HFFc6 (cell line): ENCODE data around the gene SLAIN1. TPM values are rescaled to one million over a fixed set of nuclear protein-coding genes. Genes with fewer than 3 reads are reported as not detected.
A peak's percentile ranks its signal among the peaks of the same experiment; 100 is the strongest.

Source experiments
- DNase-seq: peaks from one replicate; pipeline ENCODE4 v3.0.0-alpha.2; 2018
- H3K27ac Mint-ChIP-seq: 2 replicates; pipeline ENCODE4 v1.8.0; 2020; ENCODE audit warnings: mild to moderate bottlenecking, mixed read lengths
- H3K27me3 Mint-ChIP-seq: 2 replicates; pipeline ENCODE4 v1.8.0; 2021; ENCODE audit warnings: mild to moderate bottlenecking, moderate library complexity, mixed read lengths; ENCODE audit not compliant: insufficient read depth
- H3K36me3 Mint-ChIP-seq: 2 replicates; pipeline ENCODE4 v1.8.0; 2021; ENCODE audit warnings: low read depth, mixed read lengths
- H3K4me1 Mint-ChIP-seq: 2 replicates; pipeline ENCODE4 v1.8.0; 2020; ENCODE audit warnings: low read depth, mixed read lengths
- H3K4me3 Mint-ChIP-seq: 2 replicates; pipeline ENCODE4 v1.8.0; 2020; ENCODE audit warnings: mild to moderate bottlenecking, moderate library complexity, mixed read lengths
- H3K9me3 Mint-ChIP-seq: 2 replicates; pipeline ENCODE4 v1.8.0; 2020; ENCODE audit warnings: mild to moderate bottlenecking, mixed read lengths
- total RNA-seq, 6 experiments: library from RNA; stranded (reverse); fragmentation: NEBNext Ultra II Directional; extraction: Animal tissue kit (Norgen Biotek cat#: 25700); gene quantifications; 2 replicates in 1 of 6; 3 replicates in 5 of 6; pipeline ENCODE4 v1.2.3, GENCODE V29; 2021
- TF ChIP-seq, protein P1 (sequence below): fragments of 200-600 bp; sonication (generic); IDR thresholded peaks from 2 replicates; pipeline ENCODE4 v1.5.0; 2021; ENCODE audit warnings: antibody characterized with exemption, mild to moderate bottlenecking

SLAIN1 gene
- total RNA-seq, 6 experiments from 2014 or later, result 0.09 to 0.56 (median 0.24) TPM; not detected in 3

DNA sequence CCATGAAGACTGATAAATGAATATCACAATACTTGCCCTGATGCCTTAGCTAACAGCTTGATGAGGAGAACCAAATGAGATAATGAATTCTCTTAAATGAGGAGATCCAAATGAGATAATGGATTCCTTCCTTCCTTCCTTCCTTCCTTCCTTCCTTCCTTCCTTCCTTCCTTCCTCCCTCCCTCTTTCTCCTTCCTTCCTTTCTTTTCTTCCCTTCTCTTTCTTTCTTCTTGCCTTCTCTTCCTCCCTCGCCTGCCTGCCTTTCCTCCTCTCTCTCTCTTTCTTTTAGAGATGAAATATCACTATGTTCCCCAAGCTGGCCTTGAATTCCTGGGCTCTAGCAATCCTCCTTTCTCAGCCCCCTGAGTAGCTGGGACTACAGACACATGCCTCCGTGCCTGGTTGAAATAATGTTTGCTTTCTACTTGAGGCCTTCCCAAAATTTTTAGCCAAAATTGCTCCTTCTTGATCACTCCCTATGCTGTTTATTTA is 4.0 kb upstream of the SLAIN1 start:
- Mint-ChIP-seq H3K4me1 (peaks cover under 1% of the 10 kb centered on the region; the same call in 1 of the 2 replicates), H3K36me3 (no peaks in the 10 kb centered on the region), H3K27me3 (no peaks in the 10 kb centered on the region; the same call in 1 of the 2 replicates), H3K9me3 (no peaks in the 10 kb centered on the region), H3K27ac (no peak overlapping the region), H3K4me3 (no peak overlapping the region)
- DNase-seq, result no peak
- TF ChIP-seq, protein P1, sequence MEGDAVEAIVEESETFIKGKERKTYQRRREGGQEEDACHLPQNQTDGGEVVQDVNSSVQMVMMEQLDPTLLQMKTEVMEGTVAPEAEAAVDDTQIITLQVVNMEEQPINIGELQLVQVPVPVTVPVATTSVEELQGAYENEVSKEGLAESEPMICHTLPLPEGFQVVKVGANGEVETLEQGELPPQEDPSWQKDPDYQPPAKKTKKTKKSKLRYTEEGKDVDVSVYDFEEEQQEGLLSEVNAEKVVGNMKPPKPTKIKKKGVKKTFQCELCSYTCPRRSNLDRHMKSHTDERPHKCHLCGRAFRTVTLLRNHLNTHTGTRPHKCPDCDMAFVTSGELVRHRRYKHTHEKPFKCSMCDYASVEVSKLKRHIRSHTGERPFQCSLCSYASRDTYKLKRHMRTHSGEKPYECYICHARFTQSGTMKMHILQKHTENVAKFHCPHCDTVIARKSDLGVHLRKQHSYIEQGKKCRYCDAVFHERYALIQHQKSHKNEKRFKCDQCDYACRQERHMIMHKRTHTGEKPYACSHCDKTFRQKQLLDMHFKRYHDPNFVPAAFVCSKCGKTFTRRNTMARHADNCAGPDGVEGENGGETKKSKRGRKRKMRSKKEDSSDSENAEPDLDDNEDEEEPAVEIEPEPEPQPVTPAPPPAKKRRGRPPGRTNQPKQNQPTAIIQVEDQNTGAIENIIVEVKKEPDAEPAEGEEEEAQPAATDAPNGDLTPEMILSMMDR, result no peak

DNA sequence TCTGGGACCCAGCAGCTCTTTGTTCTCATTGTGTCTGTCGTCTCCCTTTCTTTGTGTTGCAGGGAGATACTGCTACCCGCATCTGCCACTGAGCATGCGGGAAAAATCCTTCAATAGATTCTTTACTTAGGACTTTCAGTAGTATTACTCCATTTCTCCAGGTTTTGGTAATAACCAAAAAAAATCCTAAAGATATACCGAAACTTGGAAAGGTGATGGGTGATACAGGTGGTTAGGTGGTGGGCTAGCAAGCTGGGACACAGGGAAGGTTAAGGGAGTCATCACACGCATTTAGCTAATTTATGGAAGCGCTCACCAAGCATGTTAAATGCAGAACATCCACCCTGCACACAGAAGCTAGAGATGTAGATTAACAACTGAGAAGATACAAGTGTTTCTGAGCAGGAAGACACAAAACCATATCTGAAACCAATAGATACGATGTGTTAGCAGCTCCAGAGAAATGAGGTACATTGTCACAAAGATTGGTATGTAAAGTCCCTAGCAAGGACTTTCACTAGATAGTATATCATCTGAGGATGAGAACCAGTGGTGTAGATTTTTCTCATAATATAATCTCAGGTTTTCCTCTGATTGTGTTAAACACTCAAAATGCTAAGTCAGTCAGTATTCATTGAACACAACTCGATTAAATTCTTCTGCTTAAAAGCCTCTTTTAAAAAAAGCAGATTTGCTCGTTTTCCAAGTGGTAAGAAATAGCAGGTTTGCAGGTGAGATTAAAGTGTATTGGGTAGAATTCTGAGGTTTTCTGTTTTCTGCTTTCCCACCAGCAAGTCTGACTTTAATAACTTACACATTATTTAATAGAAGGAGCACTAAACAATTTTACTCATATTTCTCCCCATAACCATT is 1.2 kb upstream of the SLAIN1 start:
- Mint-ChIP-seq H3K4me1 (peaks cover 6% of the 10 kb centered on the region), H3K27ac (no peak overlapping the region), H3K36me3 (no peaks in the 10 kb centered on the region; the same call in 1 of the 2 replicates), H3K4me3 (no peak overlapping the region), H3K27me3 (peaks cover 7% of the 10 kb centered on the region), H3K9me3 (no peaks in the 10 kb centered on the region)
- TF ChIP-seq, protein P1, result no peak
- DNase-seq, result no peak

DNA sequence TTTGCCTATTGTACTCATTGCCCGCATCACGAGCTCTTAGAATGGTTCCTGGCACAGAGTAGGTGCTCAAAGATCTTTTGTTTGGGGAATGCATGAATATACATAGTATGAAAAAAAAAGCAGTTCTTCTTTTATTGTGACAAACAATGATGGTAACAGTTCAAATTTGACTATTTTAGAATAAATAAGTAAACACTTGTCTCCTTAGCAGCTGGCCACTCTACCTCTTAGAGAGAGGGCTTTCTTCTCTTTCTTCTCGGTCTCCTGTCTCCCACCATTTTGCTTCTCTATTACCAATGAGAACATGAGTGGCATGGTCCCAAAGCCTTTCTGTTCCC is 639 bp upstream of the SLAIN1 start:
- H3K9me3 Mint-ChIP-seq, result no peaks in the 10 kb centered on the region
- TF ChIP-seq, protein P1, result no peak
- peaks cover 7% of the 10 kb centered on the region for H3K27me3 Mint-ChIP-seq
- no peak for DNase-seq
- H3K27ac Mint-ChIP-seq, result no peak overlapping the region
- no peaks in the 10 kb centered on the region; the same call in 1 of the 2 replicates for H3K36me3 Mint-ChIP-seq
- H3K4me3 Mint-ChIP-seq, result no peak overlapping the region
- H3K4me1 Mint-ChIP-seq, result peaks cover 6% of the 10 kb centered on the region

DNA sequence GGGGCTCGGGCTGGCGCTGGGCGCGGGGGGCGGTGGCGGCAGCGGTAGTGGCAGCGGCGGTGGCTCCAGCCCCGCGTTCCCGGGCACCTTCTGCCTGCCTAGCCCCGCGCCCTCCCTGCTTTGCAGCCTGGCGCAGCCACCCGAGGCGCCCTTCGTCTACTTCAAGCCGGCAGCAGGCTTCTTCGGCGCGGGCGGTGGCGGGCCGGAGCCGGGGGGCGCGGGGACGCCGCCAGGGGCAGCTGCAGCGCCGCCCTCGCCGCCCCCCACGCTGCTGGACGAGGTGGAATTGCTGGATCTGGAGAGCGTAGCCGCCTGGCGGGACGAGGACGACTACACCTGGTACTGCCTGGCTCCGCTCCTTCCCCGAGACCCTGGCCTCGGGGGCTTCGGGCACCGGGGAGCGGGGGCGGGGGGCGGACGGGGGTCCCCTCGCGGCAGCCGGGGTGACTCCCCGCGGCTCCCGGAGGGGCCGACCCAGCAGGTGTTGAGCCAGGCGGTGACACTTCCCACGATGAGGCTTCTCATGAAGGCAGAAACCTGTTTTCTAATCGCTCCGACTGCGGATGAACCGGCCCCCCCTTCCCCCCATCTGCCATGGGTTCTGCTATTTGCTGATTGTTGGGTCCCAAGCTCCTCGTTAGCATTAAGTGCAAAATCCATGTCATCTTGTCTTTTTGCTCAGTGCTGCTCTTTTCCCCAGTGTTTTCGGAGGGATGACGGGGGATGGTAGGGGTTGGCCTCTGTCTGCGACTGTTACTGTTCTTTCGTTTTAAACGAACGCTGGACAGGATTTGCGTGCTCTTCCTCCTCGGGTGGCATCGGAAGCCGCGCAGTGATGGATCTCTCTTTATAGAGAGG is 943 bp downstream of the SLAIN1 start:
- no peaks in the 10 kb centered on the region for H3K9me3 Mint-ChIP-seq
- H3K4me1 Mint-ChIP-seq, result peaks cover 6% of the 10 kb centered on the region
- DNase-seq, result no peak
- H3K36me3 Mint-ChIP-seq, result no peaks in the 10 kb centered on the region; the same call in 1 of the 2 replicates
- H3K27ac Mint-ChIP-seq, result no peak overlapping the region
- peak overlapping the region; percentile 85 for H3K4me3 Mint-ChIP-seq
- TF ChIP-seq, protein P1, result no peak
- peaks cover 7% of the 10 kb centered on the region for H3K27me3 Mint-ChIP-seq

DNA sequence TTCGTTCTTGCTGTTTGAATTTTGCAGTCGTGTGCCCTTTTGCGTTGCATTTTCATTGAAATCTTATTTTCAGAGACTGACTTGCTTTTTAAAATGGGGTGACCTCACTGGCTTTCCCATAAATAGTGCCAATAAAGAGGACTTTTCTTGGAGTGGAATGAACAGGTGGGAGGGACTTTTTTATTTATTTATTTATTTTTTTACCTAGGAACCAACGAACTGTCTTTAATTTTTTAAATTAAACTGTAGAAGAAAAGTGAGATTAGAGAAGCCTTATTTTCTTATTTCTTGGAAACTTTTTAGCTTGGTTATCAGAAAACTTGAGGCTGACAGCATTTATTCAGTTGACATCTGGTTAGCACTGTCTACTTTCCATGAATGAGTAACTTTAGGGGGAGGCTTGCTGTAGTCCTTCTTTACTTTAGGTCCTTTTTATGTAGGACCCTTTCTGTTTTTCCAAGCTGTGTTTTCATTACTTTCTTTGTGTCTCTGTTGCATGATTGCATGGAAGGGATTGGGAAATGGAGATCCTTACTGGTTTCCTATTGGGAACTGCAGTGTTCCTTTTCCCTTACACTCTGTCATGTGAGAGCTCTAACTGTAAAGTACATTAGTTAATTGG is 1.7 kb downstream of the SLAIN1 start:
- Mint-ChIP-seq H3K9me3 (no peaks in the 10 kb centered on the region), H3K4me3 (peak overlapping the region; percentile 85), H3K4me1 (peaks cover 6% of the 10 kb centered on the region), H3K36me3 (no peaks in the 10 kb centered on the region; the same call in 1 of the 2 replicates), H3K27ac (no peak overlapping the region), H3K27me3 (peaks cover 7% of the 10 kb centered on the region)
- TF ChIP-seq, protein P1, result no peak
- no peak for DNase-seq
